H1 (cell line): ENCODE measurements around the gene ILDR2. TPM values are rescaled to one million over a fixed set of nuclear protein-coding genes. Genes with fewer than 3 reads are reported as not detected.

Experiments used
- CBX8 ChIP-seq: fragments of 300-800, 300-1000 bp; sonication (generic); IDR thresholded peaks from 2 replicates; pipeline ENCODE4 v1.7.1; 2016; ENCODE audit warnings: low read depth, low read length, borderline replicate concordance
- CHD7 ChIP-seq: fragments of 300-600 bp; sonication (generic); IDR thresholded peaks from 2 replicates; pipeline ENCODE4 v1.7.1; 2012; ENCODE audit warnings: low read length, moderate library complexity, mild to moderate bottlenecking, inconsistent platforms; ENCODE audit not compliant: insufficient replicate concordance
- EP300 ChIP-seq, 2 experiments: IDR thresholded peaks; 1 replicate in 1 of 2; 2 replicates in 1 of 2; pipeline ENCODE4 v1.6.1; 2011 to 2012; ENCODE audit warnings: low read depth in 2 of 2, low read length in 2 of 2, mild to moderate bottlenecking in 2 of 2, borderline replicate concordance in 1 of 2, inconsistent platforms in 1 of 2, moderate library complexity in 1 of 2
- FOSL1 ChIP-seq: IDR thresholded peaks from 2 replicates; pipeline ENCODE4 v1.6.1; 2011; ENCODE audit warnings: mild to moderate bottlenecking, low read depth, low read length, moderate library complexity; ENCODE audit not compliant: insufficient read depth
- GTF2F1 ChIP-seq: IDR thresholded peaks from 2 replicates; pipeline ENCODE4 v1.6.1; 2012; ENCODE audit warnings: low read depth, low read length, improper control_type of control experiment, borderline replicate concordance
- KDM4A ChIP-seq: IDR thresholded peaks from one replicate; pipeline ENCODE4 v1.7.1; 2012; ENCODE audit warnings: low read depth, mild to moderate bottlenecking, moderate library complexity, low read length, inconsistent platforms; ENCODE audit not compliant: severe bottlenecking
- POU5F1 ChIP-seq: IDR thresholded peaks from 2 replicates; pipeline ENCODE4 v1.6.1; 2011; ENCODE audit warnings: low read depth, mild to moderate bottlenecking, low read length, moderate library complexity
- polyA plus RNA-seq, 7 experiments: library from polyadenylated mRNA; depleted of rRNA in 3 of 7; stranded (reverse) in 5 of 7; unstranded in 2 of 7; fragments of >200 nt in 5 of 7; fragments of 200-250 nt in 2 of 7; gene quantifications; 1 replicate in 5 of 7; 2 replicates in 1 of 7; 4 replicates in 1 of 7; pipeline versions ENCODE4 v1.2.1 to v1.2.3, GENCODE V29; 2011 to 2013; ENCODE audit warnings: missing spikeins in 2 of 7, mixed read lengths in 2 of 7
- total RNA-seq: library from RNA; stranded (reverse); fragmentation: NEBNext Ultra II Directional; extraction: Animal tissue kit (Norgen Biotek cat#: 25700); gene quantifications from 2 replicates; pipeline ENCODE4 v1.2.1, GENCODE V29; 2021
- TF ChIP-seq, protein P1 (sequence below): IDR thresholded peaks from 2 replicates; pipeline ENCODE4 v1.6.1; 2012; ENCODE audit warnings: low read length, inconsistent platforms

ILDR2 gene
- total and polyA plus RNA-seq, 2 of the 8 experiments (the other 6 are each of a cell fraction or from before 2014, with no cell fraction given), result 0.85 to 0.86 TPM

- TF ChIP-seq, protein P1, sequence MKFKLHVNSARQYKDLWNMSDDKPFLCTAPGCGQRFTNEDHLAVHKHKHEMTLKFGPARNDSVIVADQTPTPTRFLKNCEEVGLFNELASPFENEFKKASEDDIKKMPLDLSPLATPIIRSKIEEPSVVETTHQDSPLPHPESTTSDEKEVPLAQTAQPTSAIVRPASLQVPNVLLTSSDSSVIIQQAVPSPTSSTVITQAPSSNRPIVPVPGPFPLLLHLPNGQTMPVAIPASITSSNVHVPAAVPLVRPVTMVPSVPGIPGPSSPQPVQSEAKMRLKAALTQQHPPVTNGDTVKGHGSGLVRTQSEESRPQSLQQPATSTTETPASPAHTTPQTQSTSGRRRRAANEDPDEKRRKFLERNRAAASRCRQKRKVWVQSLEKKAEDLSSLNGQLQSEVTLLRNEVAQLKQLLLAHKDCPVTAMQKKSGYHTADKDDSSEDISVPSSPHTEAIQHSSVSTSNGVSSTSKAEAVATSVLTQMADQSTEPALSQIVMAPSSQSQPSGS, result no peak
- TF ChIP-seq POU5F1 (no peak), GTF2F1 (no peak), CHD7 (no peak), CBX8 (no peak), EP300 (IDR thresholded peaks at IDR 0.05; ENCODE audit: borderline replicate concordance in 1 of 2, low read depth in 2 of 2, low read length in 2 of 2) (no peak), FOSL1 (no peak), KDM4A (peak; percentile 93)
These were observed at the start of gene ILDR2 (continued) for GRCh38 chr1:166975361-166976129.
